Activated B cell treated with CpG ODN at 0.5 μM for 24 hours (primary cell): ENCODE measurements around the gene GABRQ. TPM values are rescaled to one million over a fixed set of nuclear protein-coding genes. Genes with fewer than 3 reads are reported as not detected.

Source experiments
- total RNA-seq: library from RNA; stranded (reverse); gene quantifications from 2 replicates; pipeline ENCODE4 v1.2.3, GENCODE V29; 2022

Gene GABRQ
- total RNA-seq, 1 donor from 2014 or later, result not detected

Other genes starting within 250 kb of the GABRQ start
- not detected in 2 replicates for gene GABRA3, start 186.6 kb upstream of the GABRQ start, total RNA-seq
- not detected in 2 replicates for gene MAGEA3, start 60.9 kb downstream of the GABRQ start, total RNA-seq
- not detected in 2 replicates for gene CSAG2, start 71.4 kb downstream of the GABRQ start, total RNA-seq
- not detected in 2 replicates for gene MAGEA2B, start 76.7 kb downstream of the GABRQ start, total RNA-seq
- not detected in 2 replicates for gene CSAG1, start 95.8 kb downstream of the GABRQ start, total RNA-seq
- not detected in 2 replicates for gene MAGEA12, start 95.9 kb downstream of the GABRQ start, total RNA-seq
- gene MAGEA2, start 115.9 kb downstream of the GABRQ start, total RNA-seq, result not detected in 2 replicates
- gene CSAG3, start 121.3 kb downstream of the GABRQ start, total RNA-seq, result not detected in 2 replicates
- gene MAGEA6, start 131.8 kb downstream of the GABRQ start, total RNA-seq, result not detected in 2 replicates
- 13.3 and 16.1 TPM in 2 replicates for gene CETN2, start 192.9 kb downstream of the GABRQ start, total RNA-seq
- 17.8 and 18.4 TPM in 2 replicates for gene NSDHL, start 193.2 kb downstream of the GABRQ start, total RNA-seq